ENCODE measurements around the gene SCGB1D2.

- TF ChIP-seq, protein P1, sequence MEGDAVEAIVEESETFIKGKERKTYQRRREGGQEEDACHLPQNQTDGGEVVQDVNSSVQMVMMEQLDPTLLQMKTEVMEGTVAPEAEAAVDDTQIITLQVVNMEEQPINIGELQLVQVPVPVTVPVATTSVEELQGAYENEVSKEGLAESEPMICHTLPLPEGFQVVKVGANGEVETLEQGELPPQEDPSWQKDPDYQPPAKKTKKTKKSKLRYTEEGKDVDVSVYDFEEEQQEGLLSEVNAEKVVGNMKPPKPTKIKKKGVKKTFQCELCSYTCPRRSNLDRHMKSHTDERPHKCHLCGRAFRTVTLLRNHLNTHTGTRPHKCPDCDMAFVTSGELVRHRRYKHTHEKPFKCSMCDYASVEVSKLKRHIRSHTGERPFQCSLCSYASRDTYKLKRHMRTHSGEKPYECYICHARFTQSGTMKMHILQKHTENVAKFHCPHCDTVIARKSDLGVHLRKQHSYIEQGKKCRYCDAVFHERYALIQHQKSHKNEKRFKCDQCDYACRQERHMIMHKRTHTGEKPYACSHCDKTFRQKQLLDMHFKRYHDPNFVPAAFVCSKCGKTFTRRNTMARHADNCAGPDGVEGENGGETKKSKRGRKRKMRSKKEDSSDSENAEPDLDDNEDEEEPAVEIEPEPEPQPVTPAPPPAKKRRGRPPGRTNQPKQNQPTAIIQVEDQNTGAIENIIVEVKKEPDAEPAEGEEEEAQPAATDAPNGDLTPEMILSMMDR (IDR thresholded peaks at IDR 0.05; ENCODE audit: low read length), result no peak
- no peak for TF ChIP-seq EZH2 (IDR thresholded peaks at IDR 0.05; ENCODE audit: borderline replicate concordance, low read length)
Observed at GRCh38 chr11:62267050-62267449, 25.0 kb downstream of the SCGB1D2 start.
